B cell (primary cell): Measurements from ENCODE around the gene RAB30. TPM values are rescaled to one million over a fixed set of nuclear protein-coding genes. Genes with fewer than 3 reads are reported as not detected.

Experiments used
- ATAC-seq: fragments of 200-7000 bp; cut with Tn5 transposase; one replicate; pipeline ENCODE4 v1.10.0; 2021; ENCODE audit warnings: low read depth, mild to moderate bottlenecking, moderate number of reproducible peaks, moderate library complexity
- CTCF ChIA-PET: fragments of 350-600 bp; sonication (Branson Sonifier 250); formaldehyde crosslinking; loops from one replicate; lab custom pipeline; 2021; ENCODE audit warnings: antibody characterized with exemption, inconsistent platforms; lab: Charles Lee
- POLR2A ChIA-PET: fragments of 350-600 bp; sonication (Branson Sonifier 250); formaldehyde crosslinking; loops from one replicate; lab custom pipeline; 2021; ENCODE audit warnings: antibody characterized with exemption; lab: Charles Lee
- DNase-seq: peaks from one replicate; pipeline ENCODE4 v3.0.0; 2013
- H2AFZ ChIP-seq: 2 replicates; pipeline ENCODE4 v1.6.1; 2012; ENCODE audit warnings: mild to moderate bottlenecking, low read depth, low read length; ENCODE audit not compliant: insufficient read depth, poor library complexity, severe bottlenecking
- H3K27ac ChIP-seq, 2 donors: 1 replicate in 1 of 2; 2 replicates in 1 of 2; pipeline ENCODE4 v1.5.1; 2012 to 2013; ENCODE audit warnings: low read length in 2 of 2, mild to moderate bottlenecking in 2 of 2, moderate library complexity in 1 of 2
- H3K27me3 ChIP-seq, 4 experiments: fragments of 200-600 bp in 1 of 4; sonication (generic) in 1 of 4; replicated peaks in 1 of 4; 1 replicate in 2 of 4; 2 replicates in 2 of 4; pipeline versions ENCODE4 v1.6.1 to v1.7.0; 2013 to 2016; ENCODE audit warnings: low read length in 3 of 4, mild to moderate bottlenecking in 2 of 4, mixed read lengths in 1 of 4, moderate library complexity in 1 of 4; ENCODE audit not compliant: insufficient read depth in 4 of 4, control insufficient read depth in 3 of 4; ENCODE audit errors: control extremely low read depth in 1 of 4
- H3K36me3 ChIP-seq, 2 experiments: replicated peaks in 1 of 2; 1 replicate in 1 of 2; 2 replicates in 1 of 2; pipeline versions ENCODE4 v1.6.1 to v1.7.1; 2013; ENCODE audit warnings: low read length in 1 of 2; ENCODE audit not compliant: insufficient read depth in 2 of 2, control insufficient read depth in 1 of 2; ENCODE audit errors: control extremely low read depth in 1 of 2, extremely low read depth in 1 of 2
- H3K4me1 ChIP-seq, 2 donors: fragments of 200-600 bp in 1 of 2; sonication (generic) in 1 of 2; 1 replicate in 1 of 2; 2 replicates in 1 of 2; pipeline versions ENCODE4 v1.5.1 to v1.6.1; 2013 to 2017; ENCODE audit warnings: low read length in 2 of 2; ENCODE audit not compliant: control insufficient read depth in 2 of 2, insufficient read depth in 2 of 2
- H3K4me2 ChIP-seq: replicated peaks from 2 replicates; pipeline ENCODE3; 2012; ENCODE audit warnings: mild to moderate bottlenecking, low read depth, low read length; ENCODE audit not compliant: poor library complexity, severe bottlenecking
- H3K4me3 ChIP-seq, 5 experiments: fragments of 200-600 bp in 1 of 5; sonication (generic) in 1 of 5; 1 replicate in 3 of 5; 2 replicates in 2 of 5; pipeline versions ENCODE4 v1.5.1 to v1.7.0; 2011 to 2016; ENCODE audit warnings: low read length in 4 of 5, mild to moderate bottlenecking in 4 of 5, low read depth in 2 of 5, control low read depth in 1 of 5, moderate library complexity in 1 of 5; ENCODE audit not compliant: insufficient read depth in 1 of 5; ENCODE audit errors: control extremely low read depth in 1 of 5, extremely low read depth in 1 of 5
- H3K79me2 ChIP-seq: fragments of 200-600 bp; sonication (generic); one replicate; pipeline ENCODE4 v1.6.0; 2016; ENCODE audit warnings: low read length; ENCODE audit not compliant: control insufficient read depth, insufficient read depth
- H3K9ac ChIP-seq: fragments of 200-600 bp; sonication (generic); 2 replicates; pipeline ENCODE4 v1.6.1; 2017; ENCODE audit warnings: mild to moderate bottlenecking, low read length, moderate library complexity
- H3K9me3 ChIP-seq, 3 donors: one replicate each; pipeline versions ENCODE4 v1.6.1 to v1.7.1; 2013; ENCODE audit warnings: low read length in 2 of 3; ENCODE audit not compliant: control insufficient read depth in 2 of 3, insufficient read depth in 1 of 3; ENCODE audit errors: control extremely low read depth in 1 of 3
- H4K20me1 ChIP-seq: 2 replicates; pipeline ENCODE4 v1.6.0; 2012; ENCODE audit warnings: mild to moderate bottlenecking, low read length; ENCODE audit not compliant: insufficient read depth, control insufficient read depth, poor library complexity, severe bottlenecking
- H3K27ac Mint-ChIP-seq: one replicate; pipeline ENCODE4 v1.8.0; 2021; ENCODE audit warnings: mixed read lengths
- H3K27me3 Mint-ChIP-seq: one replicate; pipeline ENCODE4 v1.8.0; 2021; ENCODE audit warnings: mixed read lengths
- H3K4me1 Mint-ChIP-seq: one replicate; pipeline ENCODE4 v1.8.0; 2021; ENCODE audit warnings: mixed read lengths
- H3K4me3 Mint-ChIP-seq: one replicate; pipeline ENCODE4 v1.8.0; 2021; ENCODE audit warnings: mixed read lengths
- H3K9me3 Mint-ChIP-seq: one replicate; pipeline ENCODE4 v1.8.0; 2022; ENCODE audit warnings: mixed read lengths; ENCODE audit not compliant: insufficient read depth
- EZH2 ChIP-seq: IDR thresholded peaks from 2 replicates; pipeline ENCODE4 v1.6.1; 2012; ENCODE audit warnings: borderline replicate concordance, low read depth, mild to moderate bottlenecking, moderate library complexity, low read length; ENCODE audit not compliant: insufficient read depth, poor library complexity, severe bottlenecking
- WGBS: methylation state at CpG from one replicate; pipeline ENCODE4 v1.1.5; 2013; ENCODE audit warnings: missing lambda C conversion rate; ENCODE audit not compliant: insufficient coverage; 5-methylcytosine and 5-hydroxymethylcytosine counted together
- intact Hi-C: fragments of 100-400 bp; cut with micrococcal nuclease; formaldehyde crosslinking; loops from one replicate; pipeline ENCODE4 v1.10.0; 2022
- polyA plus RNA-seq: library from polyadenylated mRNA; depleted of rRNA; stranded (reverse); fragments of >200 nt; gene quantifications from 2 replicates; pipeline ENCODE4 v1.2.3, GENCODE V29; 2012
- total RNA-seq, 2 donors: library from RNA; stranded (reverse); fragments of 120-200 nt in 1 of 2; gene quantifications; 1 replicate in 1 of 2; 2 replicates in 1 of 2; pipeline versions ENCODE4 v1.2.3 to v1.2.4, GENCODE V29; 2013 to 2022
- TF ChIP-seq, protein P1 (sequence below): fragments of 200-600 bp; IDR thresholded peaks from one replicate; pipeline ENCODE4 v1.8.0; 2022; ENCODE audit warnings: antibody characterized with exemption, mild to moderate bottlenecking

Gene RAB30
- total and polyA plus RNA-seq, 2 donors (not counting 1 experiment from before 2014, with no cell fraction given), result 26.6 to 214 TPM

DNA sequence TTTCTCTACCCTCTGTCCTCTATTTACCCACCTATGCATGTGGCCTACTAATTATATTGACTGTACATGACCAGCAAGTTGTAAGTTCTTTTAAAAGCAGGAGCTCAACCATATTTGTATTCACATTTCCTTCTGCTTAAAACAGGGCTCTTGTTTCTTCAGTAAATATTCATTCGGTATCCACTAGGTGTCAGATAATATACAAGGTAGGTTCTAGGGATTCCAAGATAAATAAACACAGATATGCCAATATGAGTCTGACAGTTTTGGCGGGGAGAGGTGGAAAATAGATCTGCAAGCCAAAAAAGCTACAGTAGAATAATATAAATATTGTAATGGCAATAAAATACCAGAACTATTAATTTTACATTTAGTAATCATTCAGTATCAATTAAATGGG, 15.3 kb upstream of the RAB30 start:
- Mint-ChIP-seq H3K4me3 (no peak overlapping the region), H3K27ac (peak overlapping the region; percentile 0), H3K27me3 (no peaks in the 10 kb centered on the region), H3K9me3 (no peaks in the 10 kb centered on the region), H3K4me1 (peaks cover 12% of the 10 kb centered on the region)
- peak; percentile 19 for DNase-seq
- Histone ChIP-seq H3K36me3 (no peaks in the 10 kb centered on the region), H3K4me2 (no peak overlapping the region), H3K4me1 (no peaks in the 10 kb centered on the region), H2AFZ (no peak overlapping the region), H3K4me3 (no peak overlapping the region), H3K27ac (no peak overlapping the region), H4K20me1 (no peaks in the 10 kb centered on the region), H3K79me2 (peaks cover 6% of the 10 kb centered on the region), H3K9me3 (no peaks in the 10 kb centered on the region), H3K9ac (no peak overlapping the region), H3K27me3 (no peaks in the 10 kb centered on the region)
- intact Hi-C loops, result no loop called here
- peak; percentile 24 for ATAC-seq
- CTCF ChIA-PET, result interaction anchor here (0.6 to 3.8 kb wide), 9 partner anchors 10 to 218 kb away, joined by 3 to 17 read pairs (median 3); no protein-coding TSS in a partner anchor
- POLR2A ChIA-PET, result interaction anchor here (1.6 kb wide), 1 partner anchor 23 kb away, joined by 3 read pairs; no protein-coding TSS in a partner anchor
- TF ChIP-seq, protein P1, sequence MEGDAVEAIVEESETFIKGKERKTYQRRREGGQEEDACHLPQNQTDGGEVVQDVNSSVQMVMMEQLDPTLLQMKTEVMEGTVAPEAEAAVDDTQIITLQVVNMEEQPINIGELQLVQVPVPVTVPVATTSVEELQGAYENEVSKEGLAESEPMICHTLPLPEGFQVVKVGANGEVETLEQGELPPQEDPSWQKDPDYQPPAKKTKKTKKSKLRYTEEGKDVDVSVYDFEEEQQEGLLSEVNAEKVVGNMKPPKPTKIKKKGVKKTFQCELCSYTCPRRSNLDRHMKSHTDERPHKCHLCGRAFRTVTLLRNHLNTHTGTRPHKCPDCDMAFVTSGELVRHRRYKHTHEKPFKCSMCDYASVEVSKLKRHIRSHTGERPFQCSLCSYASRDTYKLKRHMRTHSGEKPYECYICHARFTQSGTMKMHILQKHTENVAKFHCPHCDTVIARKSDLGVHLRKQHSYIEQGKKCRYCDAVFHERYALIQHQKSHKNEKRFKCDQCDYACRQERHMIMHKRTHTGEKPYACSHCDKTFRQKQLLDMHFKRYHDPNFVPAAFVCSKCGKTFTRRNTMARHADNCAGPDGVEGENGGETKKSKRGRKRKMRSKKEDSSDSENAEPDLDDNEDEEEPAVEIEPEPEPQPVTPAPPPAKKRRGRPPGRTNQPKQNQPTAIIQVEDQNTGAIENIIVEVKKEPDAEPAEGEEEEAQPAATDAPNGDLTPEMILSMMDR, result peak; percentile 24
- TF ChIP-seq EZH2, result no peak
- no CpG with 5 or more reads among the region's 2 CpGs for WGBS

DNA sequence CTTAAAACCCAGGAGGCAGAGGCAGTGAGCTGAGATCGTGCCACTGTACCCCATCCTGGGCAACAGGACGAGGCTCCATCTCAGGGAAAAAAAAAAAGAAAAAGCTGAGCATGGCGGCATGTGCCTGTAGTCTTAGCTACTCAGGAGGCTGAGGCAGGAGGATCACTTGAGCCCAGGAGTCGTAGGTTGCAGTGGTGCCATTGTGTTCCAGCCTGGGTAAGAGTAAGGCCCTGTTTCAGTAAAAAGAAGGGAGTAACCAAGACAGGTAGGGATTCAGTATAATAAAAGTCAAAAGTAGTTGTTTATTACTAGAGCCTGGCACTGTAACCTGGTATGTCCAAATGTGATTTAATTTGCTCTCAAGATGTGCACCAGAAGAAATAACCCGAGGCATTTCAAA, 8.1 kb upstream of the RAB30 start:
- H3K27me3 Mint-ChIP-seq, result no peaks in the 10 kb centered on the region
- Histone ChIP-seq H4K20me1 (no peaks in the 10 kb centered on the region), H3K27ac (peak overlapping the region in 1 of 2 donors; percentile 59), H3K9ac (no peak overlapping the region), H3K36me3 (peaks cover 5 to 17% of the 10 kb centered on the region in 2 experiments), H3K4me1 (peaks cover 2 to 3% of the 10 kb centered on the region in 2 donors), H3K4me3 (no peak overlapping the region), H3K9me3 (no peaks in the 10 kb centered on the region), H2AFZ (no peak overlapping the region), H3K4me2 (no peak overlapping the region), H3K27me3 (no peaks in the 10 kb centered on the region), H3K79me2 (peaks cover 28% of the 10 kb centered on the region)
- intact Hi-C loops, result no loop called here
- no peak overlapping the region for H3K4me3 Mint-ChIP-seq
- DNase-seq (no peak), ATAC-seq (no peak)
- TF ChIP-seq, protein P1, result no peak
- TF ChIP-seq EZH2, result no peak
- POLR2A ChIA-PET, result interaction anchor here (1.0 kb wide), 1 partner anchor 15 kb away, joined by 7 read pairs; no protein-coding TSS in a partner anchor
- peaks cover 27% of the 10 kb centered on the region for H3K4me1 Mint-ChIP-seq
- CTCF ChIA-PET, result interaction anchor here (1.1 kb wide), 1 partner anchor 153 kb away, joined by 3 read pairs; no protein-coding TSS in a partner anchor
- 99% methylated on average over 5 of the region's 5 CpGs for WGBS
- H3K9me3 Mint-ChIP-seq, result no peaks in the 10 kb centered on the region
- H3K27ac Mint-ChIP-seq, result peak overlapping the region; percentile 53
